Measurements from ENCODE around the gene NACC2. TPM values are rescaled to one million over a fixed set of nuclear protein-coding genes. Genes with fewer than 3 reads are reported as not detected.

NACC2 gene
- polyA plus RNA-seq, 1 of the 3 experiments (the other 2 are of a cell fraction): 22.1 TPM

GRCh38 chr9:136002881-136003280 is 92.2 kb downstream of the NACC2 start (continued):
- no peak for TF ChIP-seq CHD2 (IDR thresholded peaks at IDR 0.05; ENCODE audit: low read length, partially characterized antibody)
- no peak for TF ChIP-seq REST (IDR thresholded peaks at IDR 0.05; ENCODE audit: low read depth, low read length)
- no peak for TF ChIP-seq TCF12 (IDR thresholded peaks at IDR 0.05)
- TF ChIP-seq CTCF (IDR thresholded peaks at IDR 0.05): no peak
- no peak for TF ChIP-seq YY1 (IDR thresholded peaks at IDR 0.05; ENCODE audit: low read depth)

- Histone ChIP-seq H3K36me3 (replicated peaks in 1 of 2; ENCODE audit: control insufficient read depth in 1 of 2, insufficient read depth in 2 of 2, low read length in 1 of 2) (no peaks in the 10 kb centered on the region), H3F3A (replicated peaks; ENCODE audit: insufficient read depth) (no peaks in the 10 kb centered on the region), H3K9me2 (no peaks in the 10 kb centered on the region), H3K9ac (no peak overlapping the region), H3K79me2 (ENCODE audit: insufficient read depth) (no peaks in the 10 kb centered on the region), H3K9me3 (no peaks in the 10 kb centered on the region), H3K4me1 (ENCODE audit: control insufficient read depth in 1 of 2, insufficient read depth in 2 of 2, low read depth in 1 of 2, low read length in 1 of 2) (peaks cover 0 to 25% of the 10 kb centered on the region in 2 experiments; a peak in 1 of 4 replicates), H4K20me1 (ENCODE audit: insufficient read depth) (no peaks in the 10 kb centered on the region), H3K4me3 (ENCODE audit: low read depth in 2 of 2, low read length in 1 of 2) (no peak overlapping the region), H3K27me3 (ENCODE audit: insufficient read depth) (no peaks in the 10 kb centered on the region), H2AFZ (ENCODE audit: low read depth) (no peak overlapping the region), H3K4me2 (no peak overlapping the region), H3K27ac (ENCODE audit: low read depth in 2 of 2, low read length in 1 of 2) (no peak overlapping the region)
- DNase-seq: no peak
- ChIA-PET POLR2A (no interaction called here), CTCF (interaction anchor here (0.9 kb wide), 1 partner anchor 39 kb away, joined by 3 read pairs; no protein-coding TSS in a partner anchor)
- 95% methylated on average over 9 of the region's 11 CpGs for WGBS (ENCODE audit: low lambda C conversion rate)
- TF ChIP-seq MEF2A (IDR thresholded peaks at IDR 0.05; ENCODE audit: borderline replicate concordance, low read depth): no peak
- no peak for TF ChIP-seq GABPA (IDR thresholded peaks at IDR 0.05; ENCODE audit: low read depth)
- TF ChIP-seq CTCF (IDR thresholded peaks at IDR 0.05): no peak
- no peak for TF ChIP-seq EP300 (IDR thresholded peaks at IDR 0.05; ENCODE audit: borderline replicate concordance in 1 of 2, low read depth in 1 of 2, low read length in 1 of 2)
- no peak for TF ChIP-seq FOXM1 (IDR thresholded peaks at IDR 0.05; ENCODE audit: low read depth)
- no peak for TF ChIP-seq IRF3 (IDR thresholded peaks at IDR 0.05; ENCODE audit: low read depth, low read length)
- no peak for TF ChIP-seq FOXJ3 (CRISPR knock-in tag; IDR thresholded peaks at IDR 0.05)
- TF ChIP-seq MXI1 (IDR thresholded peaks at IDR 0.05; ENCODE audit: low read depth, low read length): no peak
- no peak for TF ChIP-seq NRF1 (IDR thresholded peaks at IDR 0.05; ENCODE audit: low read depth, low read length)
- TF ChIP-seq EZH2phosphoT487 (IDR thresholded peaks at IDR 0.05; ENCODE audit: borderline replicate concordance, low read depth): no peak
- no peak for TF ChIP-seq MAX (IDR thresholded peaks at IDR 0.05; ENCODE audit: low read depth)
- TF ChIP-seq CHD2 (IDR thresholded peaks at IDR 0.05; ENCODE audit: low read length, partially characterized antibody): no peak
- no peak for TF ChIP-seq RXRA (IDR thresholded peaks at IDR 0.05; ENCODE audit: borderline replicate concordance, low read depth)
- no peak for TF ChIP-seq USF1 (IDR thresholded peaks at IDR 0.05; ENCODE audit: borderline replicate concordance, low read depth)
- TF ChIP-seq JUND (IDR thresholded peaks at IDR 0.05): no peak
- no peak for TF ChIP-seq TEAD4 (IDR thresholded peaks at IDR 0.05; ENCODE audit: borderline replicate concordance, insufficient read depth)
- no peak for TF ChIP-seq USF2 (IDR thresholded peaks at IDR 0.05; ENCODE audit: borderline replicate concordance, low read depth, low read length)
- TF ChIP-seq POLR2AphosphoS5 (IDR thresholded peaks at IDR 0.05; ENCODE audit: low read depth, low read length): no peak
These were observed 92.9 kb downstream of the NACC2 start for GRCh38 chr9:136002215-136002614.
